HTR-8/SVneo (cell line): ENCODE measurements around the gene GCNT4.

Source experiments
- DNase-seq: peaks from one replicate; pipeline ENCODE4 v3.0.0; 2011; ENCODE audit warnings: low spot score, mixed read lengths; ENCODE audit not compliant: insufficient read length
- FAIRE-seq: peaks from 2 replicates; lab custom pipeline; 2011; peaks lifted over from hg19 to GRCh38; lab: Jason Lieb, UNC

Gene GCNT4

DNA sequence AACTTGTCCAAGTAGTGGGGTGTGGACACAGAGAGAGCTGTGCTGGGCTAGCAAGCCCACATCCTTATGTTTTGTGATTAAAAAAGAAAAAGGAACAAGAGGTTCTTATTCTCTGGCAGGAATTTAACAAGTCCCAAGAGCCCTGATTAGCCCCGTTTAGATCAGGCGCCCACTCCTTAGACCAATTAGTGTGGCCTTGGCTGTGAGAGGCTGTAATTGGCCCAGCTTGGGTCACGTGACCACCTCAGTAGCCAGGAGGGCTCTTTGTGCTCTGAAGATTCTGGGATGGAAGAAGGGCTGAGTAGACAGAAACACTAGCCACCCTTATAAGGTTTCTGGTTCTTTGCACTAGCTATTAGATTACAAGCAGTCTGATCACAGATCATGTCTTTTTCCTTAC, 31.1 kb downstream of the GCNT4 start:
- no peak for FAIRE-seq
- DNase-seq, result no peak

DNA sequence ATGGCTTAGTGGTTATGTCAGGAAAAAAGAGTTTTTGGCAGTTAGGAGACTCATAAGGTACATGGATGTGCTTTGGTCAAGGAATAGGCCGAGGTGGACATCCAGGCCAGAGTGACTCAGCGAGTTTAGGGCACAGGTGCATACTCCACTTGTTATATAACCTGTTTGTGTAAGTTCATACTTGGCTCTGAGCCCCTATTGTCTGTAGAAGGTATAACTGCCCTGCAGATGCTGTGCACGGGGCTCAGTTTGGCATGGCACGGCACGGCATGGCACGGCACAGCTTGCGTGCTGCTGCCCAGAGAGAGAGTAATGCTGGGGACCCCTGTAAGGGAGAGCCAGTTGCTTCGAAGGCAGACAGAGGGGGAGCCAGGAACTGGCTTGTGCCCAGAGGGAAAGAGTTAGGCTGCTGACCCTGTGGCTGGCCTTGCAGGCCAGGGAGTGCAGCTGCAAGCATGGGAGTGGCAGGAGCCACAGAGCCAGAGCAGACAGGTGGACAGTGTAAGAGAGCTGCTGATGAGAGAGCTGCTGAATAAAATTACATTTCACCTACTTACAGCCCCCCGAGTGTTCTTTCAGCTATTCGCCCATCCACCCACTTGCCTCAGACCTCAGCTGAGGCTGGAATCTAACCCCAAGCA, 32.2 kb downstream of the GCNT4 start:
- FAIRE-seq, result no peak
- no peak for DNase-seq

DNA sequence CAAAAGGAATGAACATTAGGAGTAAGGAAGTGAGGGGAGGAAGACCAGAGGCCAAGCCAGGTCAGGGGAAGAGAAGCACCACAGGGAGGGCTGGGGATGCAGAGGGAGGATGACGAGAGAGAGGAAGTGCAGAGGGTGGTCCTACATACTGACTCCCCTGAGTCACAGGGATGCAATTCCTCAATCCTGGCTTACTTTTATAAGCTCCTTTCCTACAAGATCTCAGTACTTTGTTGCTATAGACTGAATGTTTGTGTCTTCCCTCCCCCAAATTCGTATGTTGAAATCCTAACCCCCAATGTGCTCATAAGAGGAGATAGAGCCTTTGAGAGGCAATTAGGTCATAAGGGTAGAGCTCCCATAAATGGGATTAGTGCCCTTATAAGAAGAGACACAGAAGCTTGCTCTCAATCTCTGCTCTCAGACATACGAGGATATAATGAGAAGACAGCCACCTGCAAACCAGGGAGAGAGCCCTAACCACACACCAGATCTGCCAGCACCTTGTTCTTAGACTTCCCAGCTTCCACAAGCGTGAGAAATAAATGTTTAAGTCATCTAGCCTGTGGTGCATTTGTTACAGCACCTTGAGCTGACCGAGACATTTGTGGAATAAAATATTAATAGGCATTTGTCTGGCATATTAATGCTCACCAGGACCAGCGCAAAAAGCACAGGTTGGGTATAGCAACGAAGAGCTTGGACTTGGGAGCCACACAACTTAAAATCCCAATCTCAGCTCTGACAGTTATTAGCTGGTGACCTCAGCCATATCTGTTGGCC, 33.4 kb downstream of the GCNT4 start:
- FAIRE-seq (no peak), DNase-seq (no peak)

DNA sequence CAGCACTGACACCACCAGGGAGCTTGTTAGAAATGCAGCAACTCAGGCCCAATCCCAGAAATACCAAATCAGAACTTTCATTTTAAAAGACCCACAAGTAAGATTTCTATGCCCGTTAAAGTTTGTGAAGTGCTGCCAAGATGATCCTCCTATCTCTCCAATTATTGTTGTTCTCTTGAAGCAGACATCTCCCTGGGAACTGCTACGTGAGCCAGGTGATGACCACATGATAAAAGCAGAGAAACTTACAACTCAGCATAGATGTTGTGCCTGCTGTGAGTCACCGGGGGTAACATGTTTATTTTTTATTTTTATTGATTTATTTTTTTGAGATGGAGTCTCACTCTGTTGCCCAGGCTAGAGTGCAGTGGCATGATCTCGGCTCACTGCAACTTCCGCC, 34.4 kb downstream of the GCNT4 start:
- FAIRE-seq (no peak), DNase-seq (no peak)

DNA sequence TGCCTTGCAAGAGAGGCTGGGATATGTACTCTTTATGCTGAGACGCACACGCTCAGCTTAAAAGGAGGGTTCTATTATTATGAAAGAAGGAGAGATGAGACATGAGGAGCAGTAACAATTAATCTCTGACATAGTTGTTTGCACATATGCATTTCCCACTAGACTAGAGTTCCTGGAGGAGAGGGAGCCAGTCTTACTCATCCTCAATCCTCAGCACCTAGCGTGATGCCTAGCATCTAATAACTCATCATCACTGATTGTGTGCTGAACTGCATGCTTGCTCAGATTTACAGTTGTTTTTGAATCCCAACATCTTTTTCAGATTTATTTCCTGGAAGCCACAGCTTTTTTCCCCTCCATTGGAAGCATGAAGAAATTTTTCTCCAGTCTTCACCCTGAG, 35.5 kb downstream of the GCNT4 start:
- DNase-seq, result no peak
- FAIRE-seq, result no peak

DNA sequence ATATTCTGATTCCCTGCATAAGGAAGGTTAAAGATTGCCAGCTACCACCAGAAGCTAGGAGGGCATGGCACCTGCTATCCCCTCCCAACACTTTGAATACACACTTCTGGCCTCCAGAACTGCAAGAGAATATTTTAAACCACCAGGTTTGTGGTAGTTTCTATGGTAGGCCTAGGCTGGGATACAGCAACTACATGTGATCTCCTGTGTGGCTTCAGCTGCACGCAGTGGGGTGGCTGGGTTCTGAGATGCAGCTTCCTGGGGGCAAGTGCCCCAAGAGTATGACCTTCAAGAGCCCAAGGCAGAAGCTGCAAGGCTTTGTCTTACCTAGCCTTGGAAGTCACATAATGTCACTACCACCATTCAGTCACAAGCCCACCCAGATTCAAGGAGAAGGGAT, 39.6 kb downstream of the GCNT4 start:
- FAIRE-seq (no peak), DNase-seq (no peak)

DNA sequence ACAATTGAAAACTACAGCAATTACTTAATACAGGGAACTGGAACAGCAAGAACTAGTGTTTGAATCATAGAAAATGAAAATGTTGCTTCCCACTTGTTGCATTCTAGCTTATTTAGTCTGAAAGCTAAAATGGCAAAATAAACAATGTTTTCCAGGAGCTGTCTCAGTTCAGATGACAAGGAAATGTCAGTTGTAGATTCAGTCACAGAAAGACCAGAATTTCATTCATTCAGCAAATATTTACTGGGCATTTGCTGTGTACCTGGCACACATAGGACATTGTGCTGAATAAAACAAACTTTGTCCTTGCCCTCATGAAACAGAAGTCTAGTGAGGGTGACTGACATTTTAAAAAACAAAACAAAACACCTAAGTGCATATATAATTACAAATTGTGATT, 41.5 kb downstream of the GCNT4 start:
- DNase-seq (no peak), FAIRE-seq (no peak)

DNA sequence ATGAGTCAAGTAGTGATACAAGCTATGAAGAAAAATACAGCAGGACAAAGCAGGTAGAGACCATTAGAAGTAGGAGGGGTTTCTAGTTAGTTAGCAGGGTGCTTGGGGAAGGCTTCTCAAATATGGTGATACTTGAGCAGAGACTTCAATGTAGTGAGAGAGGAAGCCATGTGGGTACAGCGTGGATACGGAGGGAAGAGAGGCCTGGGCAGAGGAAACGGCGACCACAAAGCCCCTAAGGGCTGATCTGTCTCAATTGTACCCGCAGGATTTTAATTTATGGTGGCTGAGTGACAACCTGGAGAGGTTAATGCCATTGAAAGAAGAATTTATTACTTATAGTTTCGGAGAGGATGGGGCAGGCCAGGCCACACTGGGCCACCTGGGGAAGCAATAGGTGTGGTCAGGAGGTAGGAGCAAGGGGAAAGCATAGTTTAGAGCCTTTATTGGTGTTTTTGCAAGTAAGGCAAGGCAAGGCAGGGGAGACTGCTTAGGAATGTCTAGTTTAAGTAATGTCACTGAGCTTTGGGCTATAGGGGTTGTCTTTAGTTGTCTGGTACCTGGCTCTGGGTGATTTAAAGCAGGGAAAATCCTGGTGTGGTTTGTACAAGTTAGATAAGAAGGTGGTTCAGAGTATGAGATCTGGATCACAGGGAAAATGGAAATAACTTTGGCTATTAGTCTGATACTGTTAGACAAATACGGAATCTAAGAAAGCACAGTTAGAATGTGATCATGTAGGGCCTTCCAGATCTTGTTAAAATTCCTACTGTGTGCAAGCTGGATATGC, 42.6 kb downstream of the GCNT4 start:
- FAIRE-seq (no peak), DNase-seq (no peak)

DNA sequence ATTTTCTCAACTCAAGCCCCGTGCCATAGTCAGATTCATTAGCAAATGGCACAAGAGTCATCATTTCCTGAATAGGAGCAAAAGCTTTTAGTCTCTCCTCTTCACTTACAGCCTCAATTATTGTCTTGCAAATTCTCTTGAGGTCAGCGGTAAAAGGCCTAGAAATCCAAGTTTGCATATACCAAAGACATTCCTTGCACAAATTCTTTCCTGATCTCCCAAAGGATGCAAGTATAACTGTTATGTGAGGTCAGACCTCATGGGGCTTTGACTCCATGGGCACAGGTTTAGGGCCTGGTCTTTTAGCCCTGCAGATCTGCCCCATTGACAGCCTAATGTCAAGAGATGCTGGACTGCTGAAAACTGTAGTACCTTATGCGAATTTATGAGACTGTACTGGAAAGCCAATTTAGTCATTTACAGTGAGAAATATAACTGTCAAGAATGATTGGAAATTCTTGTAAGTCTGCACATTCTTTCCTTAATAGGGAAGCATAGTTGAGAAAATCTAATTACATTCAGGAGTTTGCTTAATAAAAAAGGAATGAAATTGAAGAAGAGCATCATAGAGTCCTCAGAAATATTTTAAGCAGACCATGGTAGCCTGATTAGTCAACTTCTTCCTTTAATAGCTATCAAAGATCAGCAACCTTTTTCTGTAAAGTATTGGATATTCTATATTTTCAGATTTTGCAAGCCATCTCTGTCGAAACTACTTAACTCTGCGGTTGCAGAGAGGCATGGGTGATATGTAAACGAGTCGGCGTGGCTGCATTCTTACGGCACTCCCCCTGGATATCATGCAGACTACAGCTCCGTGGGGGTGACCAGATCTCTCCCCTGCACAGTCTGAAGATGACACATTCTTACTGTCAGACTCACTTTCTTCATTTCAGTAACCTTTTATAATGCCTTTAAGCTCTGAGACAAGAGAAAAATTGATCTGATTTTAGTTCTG, 45.2 kb downstream of the GCNT4 start:
- FAIRE-seq, result no peak

DNA sequence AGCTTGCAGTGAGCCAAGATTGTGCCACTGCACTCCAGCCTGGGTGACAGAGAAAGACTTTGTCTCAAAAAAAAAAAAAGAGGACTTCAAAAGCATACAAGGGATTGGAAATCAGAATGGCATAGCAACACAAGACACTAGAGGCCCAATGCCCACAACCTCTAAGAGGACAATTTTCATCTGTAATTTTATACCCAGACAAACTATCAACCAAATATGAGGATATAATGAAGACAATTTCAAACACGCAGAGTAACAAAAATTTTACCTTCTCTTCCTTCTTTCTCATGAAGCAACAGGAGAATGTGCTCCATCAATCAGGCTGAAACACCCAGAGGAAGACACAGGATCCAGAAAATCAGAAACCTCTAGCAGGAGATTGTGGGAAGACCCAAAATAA, 46.8 kb downstream of the GCNT4 start:
- no peak for DNase-seq
- FAIRE-seq, result no peak

More for the DNA sequence above, 45.2 kb downstream of the GCNT4 start:
- no peak for DNase-seq
